Muscle of leg (tissue), 11 donors: Measurements from ENCODE around the gene RAD51D. TPM values are rescaled to one million over a fixed set of nuclear protein-coding genes. Genes with fewer than 3 reads are reported as not detected.
A peak's percentile ranks its signal among the peaks of the same experiment; 100 is the strongest.
"Not testable (repeated sequence)": the region's sequence is repeated elsewhere in the genome, so short reads cannot be mapped to it uniquely, and the experiment has no call there.

Experiments used
- DNase-seq: peaks from one replicate; pipeline ENCODE4 v3.0.0; 2013
- H3K27ac ChIP-seq: one replicate; pipeline ENCODE4 v1.5.1; 2013; ENCODE audit warnings: mild to moderate bottlenecking, low read length, control low read depth
- H3K27me3 ChIP-seq: one replicate; pipeline ENCODE4 v1.6.1; 2013; ENCODE audit warnings: low read length; ENCODE audit not compliant: control insufficient read depth, insufficient read depth
- H3K36me3 ChIP-seq: one replicate; pipeline ENCODE4 v1.6.1; 2013; ENCODE audit warnings: low read length; ENCODE audit not compliant: control insufficient read depth, insufficient read depth
- H3K4me1 ChIP-seq: one replicate; pipeline ENCODE4 v1.6.1; 2013; ENCODE audit warnings: low read length; ENCODE audit not compliant: control insufficient read depth, insufficient read depth
- H3K4me3 ChIP-seq: one replicate; pipeline ENCODE4 v1.5.1; 2013; ENCODE audit warnings: low read length, control low read depth
- H3K9me3 ChIP-seq: replicated peaks from 2 replicates; pipeline ENCODE4 v1.6.1; 2013; ENCODE audit warnings: low read depth, low read length; ENCODE audit not compliant: control insufficient read depth
- WGBS: methylation state at CpG from one replicate; pipeline ENCODE4 v1.1.5; 2013; ENCODE audit warnings: missing lambda C conversion rate; ENCODE audit not compliant: insufficient coverage; 5-methylcytosine and 5-hydroxymethylcytosine counted together
- polyA plus RNA-seq, 8 donors: library from polyadenylated mRNA; unstranded; fragments of 120-200 nt; gene quantifications; one replicate each; pipeline versions ENCODE4 v1.2.1 to v1.2.3, GENCODE V29; 2013; ENCODE audit warnings: inconsistent platforms in 1 of 8, low replicate concordance in 1 of 8; ENCODE audit not compliant: insufficient read length in 8 of 8, insufficient read depth in 1 of 8
- total RNA-seq: library from RNA; stranded (reverse); fragments of 120-200 nt; gene quantifications from one replicate; pipeline ENCODE4 v1.2.4, GENCODE V29; 2013

RAD51D gene
- total and polyA plus RNA-seq, 9 donors, result 4.2 to 8.2 (median 6.5) TPM

DNA sequence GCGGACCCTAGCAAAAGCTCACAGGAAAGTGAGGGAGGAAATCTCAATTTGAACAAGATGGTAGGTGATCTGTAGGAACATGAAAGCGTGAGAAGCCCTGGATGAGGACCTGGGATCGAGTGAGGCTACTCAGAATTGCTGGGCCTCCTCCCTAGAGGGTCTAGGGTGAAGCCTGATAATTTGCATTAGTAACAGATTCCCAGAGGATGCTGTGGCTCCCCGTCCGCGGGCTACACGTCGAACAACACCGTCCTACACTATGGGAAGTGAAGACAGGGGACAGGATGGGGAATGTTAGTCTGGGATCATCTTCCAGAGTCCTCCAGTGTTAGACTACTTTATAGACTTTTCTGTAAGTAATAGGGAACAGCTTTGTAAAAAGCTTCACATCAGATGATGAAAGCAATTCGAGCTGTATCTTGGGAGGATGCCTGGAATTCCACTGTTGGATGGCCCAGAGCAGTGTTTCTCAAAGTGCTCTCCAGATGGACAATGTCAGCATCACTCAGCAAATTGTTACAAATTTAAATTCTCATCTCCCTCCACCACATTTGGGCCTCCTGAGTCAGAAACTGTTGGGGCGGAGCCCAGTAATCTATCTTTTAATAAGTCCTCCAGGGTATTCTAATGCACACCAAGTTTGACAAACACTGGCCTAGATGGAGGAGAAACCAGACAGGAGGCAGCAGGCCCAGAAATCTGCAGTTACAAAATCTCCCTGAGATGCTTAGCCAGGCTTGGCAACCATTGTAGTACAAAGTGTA, 8.3 kb upstream of the RAD51D start:
- no peaks in the 10 kb centered on the region for H3K27me3 ChIP-seq
- DNase-seq, result peak; percentile 62
- peaks cover 22% of the 10 kb centered on the region for H3K36me3 ChIP-seq
- no peaks in the 10 kb centered on the region for H3K4me1 ChIP-seq
- no peak overlapping the region for H3K27ac ChIP-seq
- no peaks in the 10 kb centered on the region for H3K9me3 ChIP-seq
- 55% methylated on average over 4 of the region's 11 CpGs for WGBS
- H3K4me3 ChIP-seq, result no peak overlapping the region

DNA sequence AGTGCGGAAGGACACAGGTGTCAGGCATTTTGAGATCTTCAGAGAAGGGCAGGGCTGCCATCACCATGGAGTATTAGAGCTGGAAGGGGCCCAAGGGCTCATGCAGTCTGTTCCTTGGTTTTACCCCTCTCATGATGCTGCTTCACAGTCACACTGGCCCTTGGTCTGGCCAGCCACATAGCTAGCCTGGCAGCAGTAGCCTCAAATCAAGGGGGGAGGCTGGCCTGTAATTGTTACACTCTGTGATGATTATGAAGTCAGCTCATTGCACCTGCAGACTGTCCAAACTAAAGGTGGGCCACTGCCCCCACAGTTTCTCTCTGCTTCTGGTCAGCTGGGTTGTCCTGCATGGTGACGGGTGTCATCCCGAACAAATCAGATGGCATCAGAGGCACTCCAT, 1.7 kb upstream of the RAD51D start, which contains the start of gene FNDC8:
TSS of gene FNDC8 (plus strand) at position 301 of the 400 bp plus-strand sequence. CDS start at position 380, 79 bp downstream.
- Histone ChIP-seq H3K4me3 (no peak within 1 kb of the TSS), H3K9me3 (no peaks in the 10 kb centered on the region), H3K27ac (no peak within 1 kb of the TSS), H3K4me1 (peaks cover 14% of the 10 kb centered on the region), H3K36me3 (no peaks in the 10 kb centered on the region), H3K27me3 (peaks cover 3% of the 10 kb centered on the region)
- DNase-seq, result no peak
- 100% methylated on average over 1 of the region's 3 CpGs for WGBS

DNA sequence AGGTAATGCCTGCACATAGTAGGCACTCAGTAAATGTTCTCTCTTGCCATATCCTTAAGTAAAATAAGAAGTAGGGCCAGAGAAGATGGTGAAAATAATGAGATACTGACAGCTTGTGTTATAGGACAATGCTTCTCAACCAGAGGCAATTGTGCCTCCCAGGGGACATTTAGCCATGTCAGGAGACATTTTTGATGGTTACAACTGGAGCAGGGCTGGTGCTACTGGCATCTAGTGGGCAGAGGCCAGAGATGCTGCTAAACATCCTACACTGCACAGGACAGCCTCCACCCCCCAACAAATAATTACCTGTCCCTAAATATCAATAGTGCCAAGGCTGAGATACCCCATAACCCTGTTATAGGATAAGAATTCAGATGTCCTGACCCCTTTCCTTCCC, 1.7 kb downstream of the RAD51D start:
- peaks cover 3% of the 10 kb centered on the region for H3K27me3 ChIP-seq
- H3K4me1 ChIP-seq, result peaks cover 14% of the 10 kb centered on the region
- H3K9me3 ChIP-seq, result no peaks in the 10 kb centered on the region
- DNase-seq, result no peak
- no peak overlapping the region for H3K27ac ChIP-seq
- H3K4me3 ChIP-seq, result no peak overlapping the region
- H3K36me3 ChIP-seq, result peaks cover 2% of the 10 kb centered on the region

DNA sequence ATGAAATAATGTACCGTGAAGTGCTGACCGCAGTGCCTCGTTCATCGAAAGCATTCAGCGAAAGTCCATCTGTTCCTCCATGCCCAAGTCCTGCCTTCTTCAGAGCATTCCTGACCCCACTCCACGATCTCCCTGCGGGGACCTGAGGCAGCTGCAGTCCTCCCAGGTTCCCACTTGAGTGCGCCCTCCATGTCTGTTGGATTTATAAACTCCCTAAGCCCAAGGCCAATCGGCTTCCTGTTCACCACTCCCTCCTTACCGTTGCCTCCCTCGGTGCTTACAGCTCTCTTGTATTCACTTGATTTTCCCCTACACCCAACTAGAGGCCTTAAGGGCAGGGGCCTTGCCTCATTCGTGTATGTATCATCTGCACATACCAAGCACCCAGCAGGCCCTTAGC, 2.8 kb downstream of the RAD51D start:
- H3K4me3 ChIP-seq, result no peak overlapping the region
- peaks cover 2% of the 10 kb centered on the region for H3K36me3 ChIP-seq
- H3K9me3 ChIP-seq, result no peaks in the 10 kb centered on the region
- WGBS, result 77% methylated on average over 12 of the region's 12 CpGs
- H3K4me1 ChIP-seq, result peaks cover 14% of the 10 kb centered on the region
- no peak for DNase-seq
- H3K27me3 ChIP-seq, result no peaks in the 10 kb centered on the region
- H3K27ac ChIP-seq, result no peak overlapping the region

GRCh38 chr17:35110791-35111190, 8.9 kb downstream of the RAD51D start:
- H3K4me3 ChIP-seq, DNase-seq, H3K27ac ChIP-seq, H3K9me3 ChIP-seq, H3K4me1 ChIP-seq, H3K27me3 ChIP-seq: not testable (repeated sequence)
- 93% methylated on average over 17 of the region's 17 CpGs for WGBS
- peaks cover 10% of the 10 kb centered on the region for H3K36me3 ChIP-seq

DNA sequence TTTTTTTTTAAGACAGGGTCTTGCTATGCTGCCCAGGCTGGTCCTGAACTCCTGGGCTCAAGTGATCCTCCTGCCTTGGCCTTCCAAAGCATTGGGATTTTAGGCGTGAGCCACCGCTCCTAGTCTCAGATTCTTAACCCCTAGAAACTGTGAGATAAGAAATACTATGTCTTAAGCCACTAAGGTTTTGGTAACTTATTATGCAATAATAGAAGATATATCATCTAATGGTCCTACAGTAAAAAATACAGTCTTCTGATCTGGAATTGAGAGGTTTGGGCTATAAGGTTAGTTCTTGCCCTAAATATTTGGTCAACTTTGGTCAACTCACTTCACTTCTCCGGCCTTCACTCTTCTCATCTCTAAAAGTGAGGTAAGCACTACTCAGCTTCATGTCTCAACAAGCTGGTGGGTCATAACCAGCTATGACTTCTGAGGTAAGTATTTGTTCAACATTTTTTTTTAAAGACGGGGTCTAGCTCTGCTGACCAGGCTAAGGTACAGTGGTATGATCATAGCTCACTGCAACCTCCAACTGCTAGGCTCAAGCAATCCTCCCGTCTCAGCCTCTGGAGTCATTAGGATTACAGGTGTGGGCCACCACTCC, 14.7 kb downstream of the RAD51D start:
- Histone ChIP-seq H3K27me3 (no peaks in the 10 kb centered on the region), H3K9me3 (no peaks in the 10 kb centered on the region), H3K4me3 (no peak overlapping the region), H3K36me3 (peaks cover 32% of the 10 kb centered on the region), H3K27ac (no peak overlapping the region), H3K4me1 (no peaks in the 10 kb centered on the region)
- no CpG with 5 or more reads among the region's 5 CpGs for WGBS
- DNase-seq, result no peak

GRCh38 chr17:35103271-35103670, 16.4 kb downstream of the RAD51D start:
- WGBS, result no CpG with 5 or more reads among the region's 5 CpGs
- Histone ChIP-seq H3K9me3 (no peaks in the 10 kb centered on the region), H3K36me3 (peaks cover 39% of the 10 kb centered on the region), H3K27ac (no peak overlapping the region), H3K4me1 (no peaks in the 10 kb centered on the region), H3K27me3 (no peaks in the 10 kb centered on the region), H3K4me3 (no peak overlapping the region)
- no peak for DNase-seq

DNA sequence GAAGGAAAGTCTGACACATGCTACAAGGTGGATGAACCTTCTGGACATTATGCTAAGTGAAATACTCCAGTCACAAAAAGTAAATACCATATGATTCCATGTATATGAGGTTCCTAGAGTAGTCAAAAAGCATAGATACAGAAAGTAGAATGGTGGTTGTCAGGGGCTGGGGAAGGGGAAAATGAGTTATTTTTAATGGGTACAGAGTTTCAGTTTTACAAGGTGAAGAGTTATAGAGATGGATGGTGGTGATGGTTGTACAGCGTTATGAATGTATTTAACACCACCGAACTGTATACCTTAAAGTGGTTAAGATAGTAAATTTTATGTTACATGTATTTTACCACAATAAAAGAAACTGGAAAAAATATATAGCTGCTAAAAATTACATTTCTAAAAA, 17.9 kb downstream of the RAD51D start:
- no peak for DNase-seq
- WGBS, result no CpG with 5 or more reads among the region's 2 CpGs
- Histone ChIP-seq H3K36me3 (peaks cover 39% of the 10 kb centered on the region), H3K9me3 (no peaks in the 10 kb centered on the region), H3K27me3 (no peaks in the 10 kb centered on the region), H3K4me3 (no peak overlapping the region), H3K4me1 (no peaks in the 10 kb centered on the region), H3K27ac (no peak overlapping the region)

- no peak overlapping the region for H3K27ac ChIP-seq
- 95% methylated on average over 14 of the region's 14 CpGs for WGBS
- H3K36me3 ChIP-seq, result peaks cover 33% of the 10 kb centered on the region
- no peak overlapping the region for H3K4me3 ChIP-seq
- H3K4me1 ChIP-seq, result no peaks in the 10 kb centered on the region
- no peak for DNase-seq
- H3K27me3 ChIP-seq, result no peaks in the 10 kb centered on the region
- H3K9me3 ChIP-seq, result no peaks in the 10 kb centered on the region
Observed at GRCh38 chr17:35101036-35101435, 18.6 kb downstream of the RAD51D start.

GRCh38 chr17:35099908-35100307, 19.8 kb downstream of the RAD51D start:
- H3K4me3 ChIP-seq, result no peak overlapping the region
- H3K27me3 ChIP-seq, result no peaks in the 10 kb centered on the region
- peaks cover 24% of the 10 kb centered on the region for H3K36me3 ChIP-seq
- H3K4me1 ChIP-seq, result no peaks in the 10 kb centered on the region
- H3K27ac ChIP-seq, result no peak overlapping the region
- DNase-seq, result no peak
- 81% methylated on average over 3 of the region's 3 CpGs for WGBS
- H3K9me3 ChIP-seq, result no peaks in the 10 kb centered on the region
